CD4-positive, CD25-positive, alpha-beta regulatory T cell (primary cell): ENCODE results near the gene RPS6KA5. TPM values are rescaled to one million over a fixed set of nuclear protein-coding genes. Genes with fewer than 3 reads are reported as not detected.

Experiments
- ATAC-seq, 2 donors: fragments of 150-1000 bp; cut with Tn5 transposase; one replicate each; pipeline ENCODE4 v1.10.0; 2021; ENCODE audit warnings: low read depth in 2 of 2, moderate number of reproducible peaks in 2 of 2, moderate library complexity in 1 of 2
- DNase-seq, 3 donors: peaks; one replicate each; pipeline versions ENCODE4 v3.0.0 to v3.0.0-alpha.2; 2012 to 2022; ENCODE audit warnings: mixed read lengths in 1 of 3
- H3K27ac ChIP-seq: one replicate; pipeline ENCODE4 v1.7.0; 2013; ENCODE audit warnings: mild to moderate bottlenecking, low read length; ENCODE audit not compliant: insufficient read depth, poor library complexity, severe bottlenecking
- H3K27me3 ChIP-seq: one replicate; pipeline ENCODE4 v1.7.0; 2013; ENCODE audit warnings: low read length; ENCODE audit not compliant: control insufficient read depth, insufficient read depth
- H3K36me3 ChIP-seq: one replicate; pipeline ENCODE4 v1.7.0; 2013; ENCODE audit warnings: mild to moderate bottlenecking, low read length, moderate library complexity; ENCODE audit not compliant: control insufficient read depth, insufficient read depth
- H3K4me1 ChIP-seq: 2 replicates; pipeline ENCODE4 v1.7.0; 2013; ENCODE audit warnings: mild to moderate bottlenecking, low read length; ENCODE audit not compliant: insufficient read depth, control insufficient read depth, poor library complexity, severe bottlenecking
- H3K4me3 ChIP-seq: one replicate; pipeline ENCODE4 v1.7.0; 2013; ENCODE audit warnings: low read depth, mild to moderate bottlenecking, low read length, moderate library complexity
- H3K9me3 ChIP-seq, 2 experiments: 1 replicate in 1 of 2; 2 replicates in 1 of 2; pipeline ENCODE4 v1.7.0; 2013; ENCODE audit warnings: low read length in 2 of 2, mild to moderate bottlenecking in 1 of 2, moderate library complexity in 1 of 2; ENCODE audit not compliant: control insufficient read depth in 2 of 2
- H3K27ac Mint-ChIP-seq, 3 donors: one replicate each; pipeline ENCODE4 v1.8.0; 2020 to 2022; ENCODE audit warnings: mild to moderate bottlenecking in 3 of 3, mixed read lengths in 3 of 3, moderate library complexity in 2 of 3
- H3K27me3 Mint-ChIP-seq: one replicate; pipeline ENCODE4 v1.8.0; 2022; ENCODE audit warnings: mild to moderate bottlenecking, mixed read lengths
- H3K36me3 Mint-ChIP-seq: one replicate; pipeline ENCODE4 v1.8.0; 2020; ENCODE audit warnings: mixed read lengths
- H3K4me1 Mint-ChIP-seq, 4 donors: one replicate each; pipeline ENCODE4 v1.8.0; 2020 to 2022; ENCODE audit warnings: mixed read lengths in 4 of 4, mild to moderate bottlenecking in 1 of 4
- H3K4me3 Mint-ChIP-seq, 4 donors: one replicate each; pipeline ENCODE4 v1.8.0; 2020 to 2022; ENCODE audit warnings: mild to moderate bottlenecking in 4 of 4, mixed read lengths in 4 of 4, moderate library complexity in 3 of 4
- H3K9me3 Mint-ChIP-seq, 7 donors: one replicate each; pipeline ENCODE4 v1.8.0; 2020 to 2022; ENCODE audit warnings: mixed read lengths in 7 of 7, mild to moderate bottlenecking in 3 of 7, moderate library complexity in 2 of 7
- polyA plus RNA-seq, 4 donors: library from polyadenylated mRNA; unstranded; fragments of 300-500 nt; fragmentation: Illumina TruSeq; gene quantifications; one replicate each; pipeline ENCODE4 v1.2.3, GENCODE V29; 2021
- total RNA-seq: library from RNA; stranded (reverse); gene quantifications from one replicate; pipeline ENCODE4 v1.2.3, GENCODE V29; 2022

The RPS6KA5 gene
- total and polyA plus RNA-seq, 5 donors from 2014 or later = 20.9 to 38.2 (median 25.7) TPM

DNA sequence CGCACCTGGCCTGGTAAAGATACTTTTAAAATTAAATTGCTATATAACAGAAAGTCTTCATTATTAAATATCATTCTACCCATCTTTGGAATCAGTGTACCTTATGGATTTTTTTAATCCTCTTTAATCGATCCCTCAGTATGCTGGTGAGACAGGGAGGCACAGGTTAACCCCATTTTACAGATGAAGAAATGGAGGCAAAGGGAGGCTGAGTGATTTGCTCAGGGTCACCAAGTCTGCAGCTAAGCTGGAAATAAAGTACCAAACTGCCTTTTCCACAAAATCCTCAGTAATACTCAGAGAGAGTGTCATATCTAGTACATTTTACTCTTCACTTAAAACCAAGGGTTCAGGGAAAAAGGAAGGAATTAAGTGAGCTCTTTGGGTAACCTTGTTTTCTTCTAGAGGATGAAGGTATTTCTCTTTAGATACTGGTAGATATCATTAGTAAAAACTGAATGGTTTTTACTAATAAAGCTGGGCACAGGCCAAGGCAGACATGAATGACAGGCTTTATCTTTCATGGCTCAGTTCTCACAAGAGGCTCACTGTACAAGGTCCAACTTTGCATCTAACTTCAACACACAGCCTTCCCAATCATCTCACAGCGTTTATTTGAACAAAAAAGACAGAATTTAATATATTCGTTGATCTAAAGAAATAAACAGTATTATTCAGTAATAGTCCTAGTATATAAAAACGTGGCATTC is 209.0 kb downstream of the RPS6KA5 start:
- H3K27ac Mint-ChIP-seq = peak overlapping the region in 1 of 3 donors; percentile 38

DNA sequence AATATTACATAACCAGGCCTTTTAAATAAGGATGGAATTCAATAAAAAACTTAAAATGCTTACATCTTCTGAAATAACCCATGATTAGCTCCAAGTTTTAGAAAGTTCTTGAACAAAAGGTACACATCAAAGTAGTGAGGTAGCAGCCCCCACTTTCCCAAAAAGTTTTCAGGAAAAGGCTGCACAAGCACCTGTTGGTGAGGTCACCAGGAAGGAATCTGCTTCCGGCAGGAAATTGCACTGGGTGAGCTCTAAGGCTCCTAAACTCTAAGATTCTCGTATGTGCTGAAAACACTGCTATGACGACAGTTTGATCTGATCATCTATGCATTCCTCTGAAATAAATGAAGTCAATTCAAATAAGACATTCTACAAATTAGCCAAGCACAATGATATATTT is 210.0 kb downstream of the RPS6KA5 start:
- no peak overlapping the region for H3K27ac Mint-ChIP-seq
- H3K27me3 Mint-ChIP-seq = no peaks in the 10 kb centered on the region
- H3K4me1 ChIP-seq = no peaks in the 10 kb centered on the region
- no peak overlapping the region for H3K4me3 ChIP-seq
- H3K4me1 Mint-ChIP-seq = peaks cover 0 to 4% (median 0%) of the 10 kb centered on the region in 4 donors
- H3K9me3 ChIP-seq = no peaks in the 10 kb centered on the region
- no peaks in the 10 kb centered on the region for H3K27me3 ChIP-seq
- H3K4me3 Mint-ChIP-seq = no peak overlapping the region
- ATAC-seq (no peak), DNase-seq (no peak)
- H3K9me3 Mint-ChIP-seq = no peaks in the 10 kb centered on the region
- no peaks in the 10 kb centered on the region for H3K36me3 ChIP-seq
- peaks cover 24% of the 10 kb centered on the region for H3K36me3 Mint-ChIP-seq
- no peak overlapping the region for H3K27ac ChIP-seq

More for the DNA sequence above, 209.0 kb downstream of the RPS6KA5 start:
- Histone ChIP-seq H3K9me3 (no peaks in the 10 kb centered on the region), H3K4me1 (no peaks in the 10 kb centered on the region), H3K4me3 (no peak overlapping the region), H3K36me3 (no peaks in the 10 kb centered on the region), H3K27ac (no peak overlapping the region), H3K27me3 (no peaks in the 10 kb centered on the region)
- ATAC-seq = no peak
- H3K36me3 Mint-ChIP-seq = peaks cover 24% of the 10 kb centered on the region
- peaks cover 0 to 4% (median 0%) of the 10 kb centered on the region in 4 donors for H3K4me1 Mint-ChIP-seq
- H3K27me3 Mint-ChIP-seq = no peaks in the 10 kb centered on the region
- H3K4me3 Mint-ChIP-seq = no peak overlapping the region
- H3K9me3 Mint-ChIP-seq = no peaks in the 10 kb centered on the region
- no peak for DNase-seq

DNA sequence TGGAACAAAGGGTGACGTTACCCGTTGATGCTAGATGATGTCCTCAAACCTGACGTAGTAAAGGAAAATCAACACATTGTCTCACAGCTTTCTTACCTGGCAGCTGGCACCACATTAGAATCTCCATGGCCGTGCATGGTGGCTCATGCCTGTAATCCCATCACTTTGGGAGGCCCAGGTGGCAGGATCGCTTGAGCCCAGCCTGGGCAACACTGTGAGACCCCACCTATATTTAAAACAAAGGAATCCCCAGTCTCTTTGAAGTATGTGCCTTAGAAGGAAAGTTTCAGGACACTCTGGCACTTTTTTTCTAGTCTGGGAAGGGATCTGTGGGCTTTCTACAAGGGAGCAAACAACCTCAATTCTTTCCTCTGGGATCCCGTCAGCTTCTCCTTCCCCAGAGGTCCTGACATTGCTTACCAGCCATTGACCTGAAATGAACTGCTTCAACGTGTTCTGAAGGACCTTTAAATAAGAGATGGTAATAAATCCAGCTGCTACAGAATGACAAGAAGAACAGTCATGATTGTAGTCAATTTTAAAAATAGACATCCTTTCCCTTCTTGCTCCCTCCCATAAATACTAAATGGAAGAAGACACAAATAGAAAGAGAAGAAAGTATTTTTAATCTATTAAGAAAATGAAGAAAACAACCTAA is 210.5 kb downstream of the RPS6KA5 start:
- ATAC-seq (no peak), DNase-seq (no peak)
- Histone ChIP-seq H3K27me3 (no peaks in the 10 kb centered on the region), H3K4me1 (no peaks in the 10 kb centered on the region), H3K9me3 (no peaks in the 10 kb centered on the region), H3K36me3 (no peaks in the 10 kb centered on the region), H3K27ac (no peak overlapping the region), H3K4me3 (no peak overlapping the region)
- Mint-ChIP-seq H3K4me1 (peaks cover 0 to under 1% (median 0%) of the 10 kb centered on the region in 4 donors), H3K27ac (no peak overlapping the region), H3K4me3 (no peak overlapping the region), H3K9me3 (no peaks in the 10 kb centered on the region), H3K36me3 (peaks cover 20% of the 10 kb centered on the region), H3K27me3 (no peaks in the 10 kb centered on the region)

DNA sequence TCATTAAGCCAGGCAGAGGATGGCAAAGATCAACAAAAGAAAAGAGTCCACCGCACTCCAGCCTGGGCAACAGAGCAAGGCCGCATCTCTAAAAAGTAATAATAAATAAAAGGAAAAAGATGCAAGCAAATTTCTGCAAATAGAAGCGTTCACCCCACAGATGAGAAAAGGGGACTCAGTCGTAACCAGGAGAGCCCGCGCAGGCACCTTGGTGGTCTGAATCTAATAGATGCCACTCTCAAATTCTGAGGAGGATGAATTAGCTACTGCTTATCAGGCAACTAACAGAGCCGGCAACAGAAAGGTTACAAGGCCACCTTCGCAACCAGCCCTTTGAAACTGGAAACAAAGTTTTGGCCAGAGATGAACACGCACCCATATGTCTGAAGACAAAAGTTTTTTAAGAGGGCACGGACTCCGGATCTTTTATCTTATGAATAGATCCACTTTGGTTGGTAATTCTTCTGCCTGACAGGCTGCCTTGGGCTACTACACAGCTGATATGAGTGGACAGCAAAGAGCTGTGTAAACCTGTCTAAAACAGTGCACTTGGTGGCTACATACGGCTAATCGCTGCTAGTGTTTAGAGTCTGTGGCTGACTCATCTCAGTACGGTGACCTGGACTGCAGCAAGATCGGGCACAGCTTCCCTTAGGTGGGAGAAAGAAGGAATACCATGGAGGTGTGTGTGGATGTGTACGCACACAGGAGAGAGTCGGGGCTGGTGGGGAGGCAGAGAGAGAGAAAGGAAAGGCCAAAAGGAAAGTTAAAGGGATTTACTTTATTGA is 211.3 kb downstream of the RPS6KA5 start:
- no peak overlapping the region for H3K4me3 ChIP-seq
- ATAC-seq = no peak
- no peaks in the 10 kb centered on the region for H3K27me3 ChIP-seq
- Mint-ChIP-seq H3K36me3 (peaks cover 20% of the 10 kb centered on the region), H3K27me3 (no peaks in the 10 kb centered on the region), H3K4me1 (no peaks in the 10 kb centered on the region), H3K9me3 (no peaks in the 10 kb centered on the region), H3K27ac (no peak overlapping the region), H3K4me3 (no peak overlapping the region)
- no peaks in the 10 kb centered on the region for H3K36me3 ChIP-seq
- H3K9me3 ChIP-seq = no peaks in the 10 kb centered on the region
- DNase-seq = no peak
- no peaks in the 10 kb centered on the region for H3K4me1 ChIP-seq
- H3K27ac ChIP-seq = no peak overlapping the region

DNA sequence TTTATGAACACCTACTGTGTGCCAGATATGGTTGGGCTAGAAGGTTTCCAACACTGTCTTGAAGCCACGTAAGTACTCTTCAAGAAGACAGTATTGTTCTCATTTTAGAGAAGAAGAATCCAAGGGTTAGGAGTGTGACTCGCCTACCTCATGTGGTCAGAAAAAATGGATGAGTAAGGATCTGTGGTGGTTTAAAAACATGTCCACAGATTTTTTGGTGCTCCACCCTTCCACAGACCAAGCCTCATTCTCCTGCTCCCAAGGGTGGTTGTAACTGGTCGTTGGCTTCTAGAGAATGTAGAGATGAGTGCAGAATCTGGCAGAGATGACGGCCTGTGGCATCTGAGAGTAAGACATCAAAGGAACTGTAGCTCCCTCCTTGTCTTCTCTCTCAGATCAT is 213.9 kb downstream of the RPS6KA5 start:
- peaks cover 0 to 6% (median 2%) of the 10 kb centered on the region in 4 donors for H3K4me1 Mint-ChIP-seq
- H3K9me3 ChIP-seq = no peaks in the 10 kb centered on the region
- H3K27ac Mint-ChIP-seq = no peak overlapping the region
- H3K36me3 Mint-ChIP-seq = peaks cover 20% of the 10 kb centered on the region
- H3K4me3 ChIP-seq = no peak overlapping the region
- no peak overlapping the region for H3K27ac ChIP-seq
- no peaks in the 10 kb centered on the region for H3K36me3 ChIP-seq
- H3K4me1 ChIP-seq = no peaks in the 10 kb centered on the region
- no peaks in the 10 kb centered on the region for H3K9me3 Mint-ChIP-seq
- DNase-seq = no peak
- no peaks in the 10 kb centered on the region for H3K27me3 ChIP-seq
- no peak for ATAC-seq
- no peaks in the 10 kb centered on the region for H3K27me3 Mint-ChIP-seq
- H3K4me3 Mint-ChIP-seq = no peak overlapping the region

DNA sequence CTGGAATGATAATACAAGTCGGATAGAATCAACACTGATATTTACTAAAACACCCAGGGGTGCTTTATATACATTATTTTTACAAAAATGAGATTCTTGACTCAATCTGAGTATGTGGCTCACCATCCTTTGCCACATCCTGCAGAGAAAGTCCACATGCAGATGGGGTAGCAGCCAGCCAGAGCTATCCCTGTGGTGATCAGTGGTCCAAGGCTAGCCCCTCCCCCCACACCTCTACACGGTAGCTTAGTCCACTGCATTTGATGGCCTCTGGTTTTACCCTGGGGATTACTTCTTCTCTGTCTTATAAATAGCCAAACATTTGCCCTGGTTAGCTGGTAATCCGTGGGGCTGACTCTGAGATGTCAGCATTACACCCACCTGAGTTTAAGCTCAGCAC is 216.1 kb downstream of the RPS6KA5 start:
- H3K27me3 ChIP-seq = no peaks in the 10 kb centered on the region
- ATAC-seq (no peak), DNase-seq (no peak)
- no peaks in the 10 kb centered on the region for H3K9me3 ChIP-seq
- no peak overlapping the region for H3K27ac ChIP-seq
- peaks cover 7% of the 10 kb centered on the region for H3K27me3 Mint-ChIP-seq
- no peaks in the 10 kb centered on the region for H3K9me3 Mint-ChIP-seq
- H3K4me3 Mint-ChIP-seq = no peak overlapping the region
- no peaks in the 10 kb centered on the region for H3K4me1 ChIP-seq
- H3K27ac Mint-ChIP-seq = no peak overlapping the region
- H3K36me3 ChIP-seq = no peaks in the 10 kb centered on the region
- peaks cover 0 to 7% (median 3%) of the 10 kb centered on the region in 4 donors for H3K4me1 Mint-ChIP-seq
- peaks cover 17% of the 10 kb centered on the region for H3K36me3 Mint-ChIP-seq
- no peak overlapping the region for H3K4me3 ChIP-seq

DNA sequence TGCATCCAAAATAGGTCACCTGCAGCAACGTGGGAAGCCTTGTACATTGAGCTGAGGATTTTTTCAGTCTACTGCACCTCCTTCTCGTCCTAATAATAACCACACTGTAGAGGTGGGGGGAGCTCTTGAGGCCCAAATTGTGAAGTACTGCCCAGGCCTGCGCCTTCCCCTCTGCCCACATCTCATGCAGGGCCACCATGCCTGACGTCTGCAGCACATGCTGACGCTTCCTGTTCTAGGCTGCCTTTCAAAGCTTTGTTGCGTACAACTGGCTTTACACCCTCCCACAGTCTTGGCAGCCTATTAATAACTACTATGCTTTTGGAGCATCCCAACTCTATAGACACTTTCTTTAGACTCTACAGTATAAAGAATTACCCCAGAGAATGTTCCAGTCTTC is 217.7 kb downstream of the RPS6KA5 start:
- peak; percentile 53 to 57 for ATAC-seq
- Mint-ChIP-seq H3K4me1 (peaks cover 0 to 9% (median 3%) of the 10 kb centered on the region in 4 donors), H3K27ac (peak overlapping the region in 1 of 3 donors; percentile 37)

More for the DNA sequence above, 217.7 kb downstream of the RPS6KA5 start:
- no peak for DNase-seq
- Histone ChIP-seq H3K9me3 (no peaks in the 10 kb centered on the region), H3K27me3 (no peaks in the 10 kb centered on the region), H3K4me1 (no peaks in the 10 kb centered on the region), H3K36me3 (no peaks in the 10 kb centered on the region), H3K4me3 (no peak overlapping the region), H3K27ac (no peak overlapping the region)
- no peaks in the 10 kb centered on the region for H3K9me3 Mint-ChIP-seq
- no peak overlapping the region for H3K4me3 Mint-ChIP-seq
- H3K27me3 Mint-ChIP-seq = peaks cover 7% of the 10 kb centered on the region
- peaks cover 12% of the 10 kb centered on the region for H3K36me3 Mint-ChIP-seq
